KMS-11 (cell line): ENCODE data around the gene TENT4B.

Experiments
- H2AFZ ChIP-seq: fragments of 200-600 bp; sonication (generic); 2 replicates; pipeline ENCODE4 v1.6.1; 2016; ENCODE audit warnings: antibody characterized with exemption, mixed run types, low read depth
- H3K27ac ChIP-seq: fragments of 200-600 bp; sonication (generic); 2 replicates; pipeline ENCODE4 v1.6.1; 2016; ENCODE audit warnings: mild to moderate bottlenecking, mixed run types
- H3K27me3 ChIP-seq: fragments of 200-600 bp; sonication (generic); 2 replicates; pipeline ENCODE4 v1.6.1; 2017; ENCODE audit warnings: mild to moderate bottlenecking, low read depth, mixed run types, moderate library complexity; ENCODE audit not compliant: insufficient read depth
- H3K36me3 ChIP-seq: fragments of 200-600 bp; sonication (generic); 2 replicates; pipeline ENCODE4 v1.6.1; 2017; ENCODE audit warnings: mild to moderate bottlenecking, mixed run types; ENCODE audit not compliant: insufficient read depth
- H3K4me1 ChIP-seq: fragments of 200-600 bp; sonication (generic); 2 replicates; pipeline ENCODE4 v1.6.1; 2016; ENCODE audit warnings: mild to moderate bottlenecking, low read depth, mixed run types; ENCODE audit not compliant: poor library complexity, severe bottlenecking
- H3K4me2 ChIP-seq: fragments of 200-600 bp; sonication (generic); 2 replicates; pipeline ENCODE4 v1.7.0; 2016; ENCODE audit warnings: mild to moderate bottlenecking, mixed run types
- H3K4me3 ChIP-seq: fragments of 200-600 bp; sonication (generic); IDR thresholded peaks from 2 replicates; pipeline ENCODE4 v1.6.1; 2017; ENCODE audit warnings: low read depth, low read length, mixed read lengths; ENCODE audit not compliant: insufficient read depth
- H3K79me2 ChIP-seq: fragments of 200-600 bp; sonication (generic); 2 replicates; pipeline ENCODE4 v1.6.1; 2016; ENCODE audit warnings: low read depth, mixed run types; ENCODE audit not compliant: insufficient read depth
- H3K9ac ChIP-seq: fragments of 200-600 bp; sonication (generic); 2 replicates; pipeline ENCODE4 v1.6.1; 2016; ENCODE audit warnings: mild to moderate bottlenecking, mixed run types
- H4K20me1 ChIP-seq: fragments of 200-600 bp; sonication (generic); 2 replicates; pipeline ENCODE4 v1.6.1; 2016; ENCODE audit warnings: mild to moderate bottlenecking, mixed run types; ENCODE audit not compliant: insufficient read depth
- CTCF ChIP-seq: fragments of 200-600 bp; sonication (generic); conservative IDR thresholded peaks from 2 replicates; pipeline ENCODE4 v1.6.1; 2017; ENCODE audit warnings: low read depth, mild to moderate bottlenecking, antibody characterized with exemption, low read length, moderate library complexity, mixed read lengths

TENT4B gene

GRCh38 chr16:50227665-50228064, 74.6 kb downstream of the TENT4B start:
- Histone ChIP-seq H3K27ac (no peak overlapping the region), H3K79me2 (no peaks in the 10 kb centered on the region), H4K20me1 (no peaks in the 10 kb centered on the region), H2AFZ (no peak overlapping the region), H3K9ac (no peak overlapping the region), H3K4me3 (no peak overlapping the region), H3K4me2 (no peak overlapping the region), H3K4me1 (no peaks in the 10 kb centered on the region), H3K27me3 (no peaks in the 10 kb centered on the region), H3K36me3 (peaks cover 12% of the 10 kb centered on the region; the same call in 1 of the 2 replicates)
- no peak for TF ChIP-seq CTCF

- Histone ChIP-seq H3K36me3 (peaks cover 12% of the 10 kb centered on the region; the same call in 1 of the 2 replicates), H3K4me1 (no peaks in the 10 kb centered on the region), H2AFZ (no peak overlapping the region), H3K27ac (no peak overlapping the region), H3K27me3 (no peaks in the 10 kb centered on the region), H4K20me1 (no peaks in the 10 kb centered on the region), H3K9ac (no peak overlapping the region), H3K4me3 (no peak overlapping the region), H3K4me2 (no peak overlapping the region), H3K79me2 (no peaks in the 10 kb centered on the region)
- TF ChIP-seq CTCF, result no peak
Observed at GRCh38 chr16:50228364-50228868, 75.3 kb downstream of the TENT4B start.

- no peak for TF ChIP-seq CTCF
- H2AFZ ChIP-seq, result no peak overlapping the region
- no peak overlapping the region for H3K27ac ChIP-seq
- H3K4me3 ChIP-seq, result no peak overlapping the region
- H3K9ac ChIP-seq, result no peak overlapping the region
- no peaks in the 10 kb centered on the region for H3K79me2 ChIP-seq
- no peaks in the 10 kb centered on the region for H3K27me3 ChIP-seq
- no peak overlapping the region for H3K4me2 ChIP-seq
- H4K20me1 ChIP-seq, result no peaks in the 10 kb centered on the region
- peaks cover 12% of the 10 kb centered on the region; the same call in 1 of the 2 replicates for H3K36me3 ChIP-seq
- H3K4me1 ChIP-seq, result no peaks in the 10 kb centered on the region
Observed at GRCh38 chr16:50229149-50229726, 76.1 kb downstream of the TENT4B start.

GRCh38 chr16:50234771-50235556, 81.9 kb downstream of the TENT4B start:
- H3K79me2 ChIP-seq, result no peaks in the 10 kb centered on the region
- no peaks in the 10 kb centered on the region for H3K36me3 ChIP-seq
- no peaks in the 10 kb centered on the region for H3K4me1 ChIP-seq
- H3K4me2 ChIP-seq, result no peak overlapping the region
- H4K20me1 ChIP-seq, result no peaks in the 10 kb centered on the region
- H3K9ac ChIP-seq, result no peak overlapping the region
- no peak overlapping the region for H2AFZ ChIP-seq
- H3K27me3 ChIP-seq, result no peaks in the 10 kb centered on the region
- TF ChIP-seq CTCF, result no peak
- no peak overlapping the region for H3K27ac ChIP-seq
- H3K4me3 ChIP-seq, result no peak overlapping the region
